Right atrium auricular region (tissue), 2 donors: ENCODE measurements around the gene KCNK3. TPM values are rescaled to one million over a fixed set of nuclear protein-coding genes. Genes with fewer than 3 reads are reported as not detected.
A peak's percentile ranks its signal among the peaks of the same experiment; 100 is the strongest.

ENCODE experiments used
- DNase-seq: peaks from one replicate; pipeline ENCODE4 v3.0.0-alpha.2; 2019; ENCODE audit warnings: low spot score
- H3K27ac ChIP-seq, 2 donors: fragments of 200-600 bp; sonication (generic); 1 replicate in 1 of 2; 2 replicates in 1 of 2; pipeline ENCODE4 v1.5.1; 2016 to 2019
- H3K27me3 ChIP-seq, 2 donors: fragments of 200-600 bp; sonication (generic); one replicate each; pipeline versions ENCODE4 v1.5.1 to v1.6.0; 2017 to 2019
- H3K36me3 ChIP-seq: fragments of 200-600 bp; sonication (generic); one replicate; pipeline ENCODE4 v1.5.1; 2016
- H3K4me1 ChIP-seq, 2 donors: fragments of 200-600 bp; sonication (generic); one replicate each; pipeline versions ENCODE4 v1.5.1 to v1.6.0; 2017 to 2019
- H3K4me3 ChIP-seq, 2 donors: fragments of 200-600 bp; sonication (generic); 1 replicate in 1 of 2; 2 replicates in 1 of 2; pipeline ENCODE4 v1.5.1; 2017 to 2019; ENCODE audit warnings: mild to moderate bottlenecking in 1 of 2, moderate library complexity in 1 of 2
- H3K9me3 ChIP-seq, 2 donors: fragments of 200-600 bp; sonication (generic); one replicate each; pipeline ENCODE4 v1.5.1; 2019
- CTCF ChIP-seq, 2 donors: fragments of 200-600 bp; sonication (generic); IDR thresholded peaks; one replicate each; pipeline ENCODE4 v1.5.1; 2019; ENCODE audit warnings: antibody characterized with exemption in 2 of 2
- total RNA-seq, 2 donors: library from RNA; depleted of rRNA; stranded (reverse); fragments of >200 nt; gene quantifications; one replicate each; pipeline ENCODE4 v1.1.0, GENCODE V29; 2016

The KCNK3 gene
- total RNA-seq, 2 donors from 2014 or later: 47.5 to 50.0 TPM

- no peaks in the 10 kb centered on the region for H3K27me3 ChIP-seq
- H3K4me1 ChIP-seq: peaks cover 0 to 54% of the 10 kb centered on the region in 2 donors
- no peaks in the 10 kb centered on the region for H3K36me3 ChIP-seq
- peak overlapping the region; percentile 81 to 92 for H3K27ac ChIP-seq
- TF ChIP-seq CTCF (IDR thresholded peaks at IDR 0.05): no peak
- H3K9me3 ChIP-seq: no peaks in the 10 kb centered on the region
- peak overlapping the region; percentile 58 to 59 for H3K4me3 ChIP-seq
- no peak for DNase-seq
Observed at GRCh38 chr2:26692897-26693849, 651 bp downstream of the KCNK3 start.

GRCh38 chr2:26694001-26694400 lies 1.5 kb downstream of the KCNK3 start:
- Histone ChIP-seq H3K4me1 (peaks cover 0 to 61% of the 10 kb centered on the region in 2 donors), H3K9me3 (no peaks in the 10 kb centered on the region), H3K27me3 (no peaks in the 10 kb centered on the region), H3K36me3 (no peaks in the 10 kb centered on the region), H3K4me3 (no peak overlapping the region), H3K27ac (peak overlapping the region; percentile 81 to 92)
- no peak for TF ChIP-seq CTCF (IDR thresholded peaks at IDR 0.05)
- DNase-seq: no peak

DNA sequence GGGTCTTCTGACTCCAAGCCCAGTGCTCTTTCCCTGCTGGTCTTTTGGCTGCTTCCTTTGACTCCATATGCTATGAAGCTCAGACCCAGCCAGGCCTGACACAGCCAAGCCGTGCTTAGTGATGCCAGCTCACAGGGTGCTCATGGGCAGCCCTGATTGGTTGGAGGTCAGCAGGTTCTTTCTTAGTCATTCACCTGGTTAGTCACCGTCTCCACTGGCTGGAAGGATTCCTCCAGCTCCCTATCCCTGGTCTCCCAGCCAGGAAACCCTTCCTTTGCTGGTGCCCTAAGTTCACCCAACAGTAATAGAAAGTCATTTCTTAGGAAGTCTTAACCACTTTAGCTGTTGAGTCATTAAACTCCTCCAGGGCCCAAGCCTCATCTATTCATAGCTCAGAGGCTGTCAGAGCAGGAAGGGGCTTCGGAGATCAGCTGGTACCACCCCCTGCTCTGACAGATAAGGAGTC lies 3.9 kb downstream of the KCNK3 start:
- Histone ChIP-seq H3K4me3 (no peak overlapping the region), H3K4me1 (peaks cover 0 to 69% of the 10 kb centered on the region in 2 donors), H3K36me3 (no peaks in the 10 kb centered on the region), H3K27ac (peak overlapping the region; percentile 46 to 86), H3K27me3 (no peaks in the 10 kb centered on the region), H3K9me3 (no peaks in the 10 kb centered on the region)
- no peak for TF ChIP-seq CTCF (IDR thresholded peaks at IDR 0.05)
- no peak for DNase-seq

- Histone ChIP-seq H3K9me3 (no peaks in the 10 kb centered on the region), H3K36me3 (no peaks in the 10 kb centered on the region), H3K4me1 (peaks cover 0 to 66% of the 10 kb centered on the region in 2 donors), H3K27ac (peak overlapping the region; percentile 80 to 86), H3K27me3 (no peaks in the 10 kb centered on the region), H3K4me3 (no peak overlapping the region)
- no peak for DNase-seq
- TF ChIP-seq CTCF (IDR thresholded peaks at IDR 0.05): no peak
Observed at GRCh38 chr2:26697425-26697824, 4.9 kb downstream of the KCNK3 start.

DNA sequence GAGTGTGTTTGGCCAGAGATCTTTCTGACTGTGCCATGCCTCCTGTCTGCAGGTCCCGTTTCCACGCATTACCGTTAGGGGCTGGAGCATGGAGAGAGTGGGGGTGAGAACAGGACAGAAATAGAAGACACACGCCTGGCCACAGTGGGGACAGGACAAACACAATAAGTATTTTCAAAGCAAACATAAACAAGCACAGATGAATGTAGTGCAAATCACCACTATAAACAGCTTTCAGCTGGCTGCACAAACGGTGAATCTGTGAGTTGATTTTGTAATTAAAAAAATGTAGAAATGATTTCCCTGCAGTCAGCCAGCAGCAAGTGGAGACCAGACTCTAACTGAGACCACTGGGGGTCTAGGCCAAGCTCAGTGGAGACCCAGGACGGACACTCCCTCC lies 6.8 kb downstream of the KCNK3 start:
- Histone ChIP-seq H3K36me3 (no peaks in the 10 kb centered on the region), H3K27me3 (no peaks in the 10 kb centered on the region), H3K9me3 (no peaks in the 10 kb centered on the region), H3K4me3 (no peak overlapping the region), H3K27ac (peak overlapping the region; percentile 80 to 86), H3K4me1 (peaks cover 0 to 64% of the 10 kb centered on the region in 2 donors)
- TF ChIP-seq CTCF (IDR thresholded peaks at IDR 0.05): no peak
- no peak for DNase-seq
